ENCODE data around the gene SLC4A11. TPM values are rescaled to one million over a fixed set of nuclear protein-coding genes. Genes with fewer than 3 reads are reported as not detected.

The SLC4A11 gene
- total and polyA plus RNA-seq, 2 experiments from 2014 or later = 14.8 to 17.1 TPM

GRCh38 chr20:3203315-3204123 lies 35.5 kb downstream of the SLC4A11 start:
- H3K27ac Mint-ChIP-seq = peak overlapping the region; percentile 97
- H2AFZ ChIP-seq = peak overlapping the region; percentile 19
- peaks cover 33% of the 10 kb centered on the region for H3K36me3 Mint-ChIP-seq (ENCODE audit: low read depth)

More at GRCh38 chr20:3203315-3204123, 35.5 kb downstream of the SLC4A11 start:
- ATAC-seq (peak; percentile 36), DNase-seq (ENCODE audit: low spot score) (peak; percentile 56)
- H3K4me2 ChIP-seq = peak overlapping the region; percentile 99
- Mint-ChIP-seq H3K27me3 (ENCODE audit: insufficient read depth, low read depth, poor library complexity) (peaks cover 22% of the 10 kb centered on the region), H3K4me1 (peaks cover 5% of the 10 kb centered on the region; the same call in 2 of the 3 replicates), H3K4me3 (peak overlapping the region; percentile 97), H3K9me3 (no peaks in the 10 kb centered on the region; the same call in 2 of the 3 replicates)
- peaks cover 10% of the 10 kb centered on the region for H3K4me1 ChIP-seq (ENCODE audit: insufficient read depth)
- no peaks in the 10 kb centered on the region for H3K9me2 ChIP-seq (ENCODE audit: insufficient read depth)
- H3K36me3 ChIP-seq (ENCODE audit: insufficient read depth) = peaks cover 7% of the 10 kb centered on the region
- no peaks in the 10 kb centered on the region for H3K27me3 ChIP-seq (ENCODE audit: insufficient read depth)
- peak overlapping the region; percentile 73 for H3K4me3 ChIP-seq
- H3F3A ChIP-seq (replicated peaks; ENCODE audit: low read depth) = no peaks in the 10 kb centered on the region
- H3K79me2 ChIP-seq (replicated peaks; ENCODE audit: insufficient read depth) = peaks cover 11% of the 10 kb centered on the region
- no peak for TF ChIP-seq NANOG (IDR thresholded peaks at IDR 0.05; ENCODE audit: borderline replicate concordance)
- no peak for TF ChIP-seq STAT1 (IDR thresholded peaks at IDR 0.05; ENCODE audit: unreplicated experiment)
- no peak for TF ChIP-seq POLR2AphosphoS5 (IDR thresholded peaks at IDR 0.05; ENCODE audit: low read depth)
- TF ChIP-seq EZH2 (IDR thresholded peaks at IDR 0.05; ENCODE audit: low read depth, unreplicated experiment) = no peak
- no peak for TF ChIP-seq ZNF114 (CRISPR knock-in tag; IDR thresholded peaks at IDR 0.05)
- TF ChIP-seq JUNB (IDR thresholded peaks at IDR 0.05; ENCODE audit: unreplicated experiment) = no peak
- TF ChIP-seq ETS1 (IDR thresholded peaks at IDR 0.05) = no peak
- no peak for TF ChIP-seq CTCF (conservative IDR thresholded peaks at IDR 0.05; ENCODE audit: low read depth in 2 of 2)
- TF ChIP-seq EZH2phosphoT487 (IDR thresholded peaks at IDR 0.05; ENCODE audit: unreplicated experiment) = no peak
- no peak for TF ChIP-seq ZNF331 (CRISPR knock-in tag; IDR thresholded peaks at IDR 0.05; ENCODE audit: low read depth)
- TF ChIP-seq ZNF462 (CRISPR knock-in tag; IDR thresholded peaks at IDR 0.05) = no peak
- no peak for TF ChIP-seq CREB1 (CRISPR knock-in tag; IDR thresholded peaks at IDR 0.05; ENCODE audit: low read depth)
- no peaks in the 10 kb centered on the region for H4K20me1 ChIP-seq (replicated peaks; ENCODE audit: insufficient read depth)
- peak overlapping the region; percentile 85 for H3K27ac ChIP-seq (ENCODE audit: low read depth)

Measured in GM23338 (cell line).